ENCODE results near the gene TLE2. TPM values are rescaled to one million over a fixed set of nuclear protein-coding genes. Genes with fewer than 3 reads are reported as not detected.

Gene TLE2
- total and polyA plus RNA-seq, 2 of the 4 experiments (the other 2 are of a cell fraction) = under 0.01 to 0.41 TPM

GRCh38 chr19:2993579-2993978, 35.5 kb downstream of the TLE2 start:
- ChIA-PET POLR2A (ENCODE audit: unreplicated experiment) (no interaction called here), CTCF (no interaction called here)
- no peak overlapping the region for H3K23ac ChIP-seq (ENCODE audit: low read depth, low read length)
- H2AFZ ChIP-seq (replicated peaks; ENCODE audit: low read length, poor library complexity) = no peak overlapping the region
- in situ Hi-C loops (cut with MboI; ENCODE audit: low sequenced_read_pairs) (no loop called here), intact Hi-C loops (cut with micrococcal nuclease) (no loop called here), dilution Hi-C loops (cut with HindIII; ENCODE audit: low sequenced_read_pairs, unreplicated experiment) (no loop called here)
- H3K4ac ChIP-seq (ENCODE audit: low read depth, low read length) = no peak overlapping the region
- H3K36me3 ChIP-seq (ENCODE audit: control insufficient read depth, insufficient read depth, low read length) = no peaks in the 10 kb centered on the region
- no peak overlapping the region for H2BK20ac ChIP-seq (ENCODE audit: low read depth, low read length)
- H3K9ac ChIP-seq (ENCODE audit: low read depth, low read length) = no peak overlapping the region
- DNase-seq (no peak), ATAC-seq (ENCODE audit: low read depth) (no peak)
- no peak overlapping the region for H2BK15ac ChIP-seq (ENCODE audit: low read depth, low read length)
- no peak overlapping the region for H3K56ac ChIP-seq (ENCODE audit: extremely low read depth, insufficient read depth, low read length)
- no peak overlapping the region for H4K91ac ChIP-seq (ENCODE audit: insufficient read depth, low read depth, low read length)
- H4K20me1 ChIP-seq (ENCODE audit: insufficient read depth, low read length) = no peaks in the 10 kb centered on the region
- no peak overlapping the region for H3K18ac ChIP-seq (ENCODE audit: low read depth, low read length)
- BruUV-seq (replicated peaks) = no TSS peak
- no peak overlapping the region for H3K4me3 ChIP-seq (ENCODE audit: insufficient read depth, low read depth, low read length)
- H3K4me1 ChIP-seq (ENCODE audit: control insufficient read depth, insufficient read depth, low read length) = no peaks in the 10 kb centered on the region
- no peak overlapping the region for H2AK9ac ChIP-seq (replicated peaks; ENCODE audit: low read depth, low read length, poor library complexity)
- peaks cover 8% of the 10 kb centered on the region; the same call in 1 of the 2 replicates for H3K27me3 ChIP-seq (ENCODE audit: control insufficient read depth, insufficient read depth, low read length)
- H3K4me2 ChIP-seq (ENCODE audit: low read depth, low read length) = no peak overlapping the region
- H2BK5ac ChIP-seq (ENCODE audit: low read depth, low read length, poor library complexity, severe bottlenecking) = no peak overlapping the region
- no peak overlapping the region for H2BK120ac ChIP-seq (ENCODE audit: low read depth, low read length)
- no peak overlapping the region for H3K27ac ChIP-seq (ENCODE audit: insufficient read depth, low read length)
- H3K9me3 ChIP-seq (ENCODE audit: control insufficient read depth, insufficient read depth, low read length) = no peaks in the 10 kb centered on the region
- no CpG with 5 or more reads among the region's 9 CpGs for WGBS, 2 experiments (ENCODE audit: extremely low coverage in 2 of 2, insufficient read length in 1 of 2)
- TF ChIP-seq FOS (IDR thresholded peaks at IDR 0.05; ENCODE audit: low read depth, low read length) (no peak), MAFK (IDR thresholded peaks at IDR 0.05; ENCODE audit: low read depth, low read length) (no peak), MXI1 (IDR thresholded peaks at IDR 0.05; ENCODE audit: borderline replicate concordance, low read depth, low read length) (no peak), BHLHE40 (IDR thresholded peaks at IDR 0.05; ENCODE audit: low read depth, low read length) (no peak), RFX5 (IDR thresholded peaks at IDR 0.05; ENCODE audit: low read depth, low read length) (no peak), NFE2L2 (IDR thresholded peaks at IDR 0.05; ENCODE audit: low read depth, low read length) (no peak)
- no peak overlapping the region for H4K8ac ChIP-seq (ENCODE audit: low read depth in 2 of 2, low read length in 2 of 2)
- no peak overlapping the region for H3K14ac ChIP-seq (replicated peaks; ENCODE audit: low read depth, low read length)
- no peak overlapping the region for H4K5ac ChIP-seq (ENCODE audit: low read depth, low read length)
- H3K9me1 ChIP-seq (ENCODE audit: insufficient read depth, low read length) = no peaks in the 10 kb centered on the region
- H3K79me1 ChIP-seq (ENCODE audit: low read depth in 1 of 2, low read length in 2 of 2) = no peaks in the 10 kb centered on the region
- H2AK5ac ChIP-seq (ENCODE audit: low read depth, low read length) = no peak overlapping the region
